ENCODE measurements around the gene UBE2Z.
"Not testable (repeated sequence)": the region's sequence is repeated elsewhere in the genome, so short reads cannot be mapped to it uniquely, and the experiment has no call there.

The UBE2Z gene

GRCh38 chr17:48908047-48908843, at the start of gene UBE2Z:
Gene UBE2Z (plus strand): TSS chr17:48908407. CDS start chr17:48908504, 97 bp downstream.
- DNase-seq (ENCODE audit: low read depth in 3 of 3, low spot score in 1 of 3), result peak; percentile 74 to 82 (median 81)

- DNase-seq (ENCODE audit: low read depth in 3 of 3, low spot score in 1 of 3), result no peak
These were observed 48.2 kb upstream of the UBE2Z start for GRCh38 chr17:48860034-48860433.

GRCh38 chr17:48860456-48860855, 47.8 kb upstream of the UBE2Z start:
- no peak for DNase-seq (ENCODE audit: low read depth in 3 of 3, low spot score in 1 of 3)

- no peak for DNase-seq (ENCODE audit: low read depth in 3 of 3, low spot score in 1 of 3)
These were observed 39.2 kb upstream of the UBE2Z start for GRCh38 chr17:48868916-48869500.

- no peak for DNase-seq (ENCODE audit: low read depth in 3 of 3, low spot score in 1 of 3)
These were observed 38.3 kb upstream of the UBE2Z start for GRCh38 chr17:48869821-48870318.

- DNase-seq (ENCODE audit: low read depth in 3 of 3, low spot score in 1 of 3), result no peak
These were observed 37.1 kb upstream of the UBE2Z start for GRCh38 chr17:48871035-48871550.

GRCh38 chr17:48871551-48872351, 36.5 kb upstream of the UBE2Z start:
- no peak for DNase-seq (ENCODE audit: low read depth in 3 of 3, low spot score in 1 of 3)

GRCh38 chr17:48872409-48872808, 35.8 kb upstream of the UBE2Z start:
- DNase-seq (ENCODE audit: low read depth in 3 of 3, low spot score in 1 of 3), result not testable (repeated sequence)

GRCh38 chr17:48873209-48873608, 35.0 kb upstream of the UBE2Z start:
- DNase-seq (ENCODE audit: low read depth in 3 of 3, low spot score in 1 of 3), result no peak

GRCh38 chr17:48873696-48874443, 34.3 kb upstream of the UBE2Z start:
- no peak for DNase-seq (ENCODE audit: low read depth in 3 of 3, low spot score in 1 of 3)

GRCh38 chr17:48878920-48879898, 29.0 kb upstream of the UBE2Z start:
- peak in 2 of 3 donors; percentile 7 to 33 for DNase-seq (ENCODE audit: low read depth in 3 of 3, low spot score in 1 of 3)

- DNase-seq (ENCODE audit: low read depth in 3 of 3, low spot score in 1 of 3), result no peak
These were observed 25.9 kb upstream of the UBE2Z start for GRCh38 chr17:48882272-48882671.

- DNase-seq (ENCODE audit: low read depth in 3 of 3, low spot score in 1 of 3), result no peak
These were observed 25.0 kb upstream of the UBE2Z start for GRCh38 chr17:48883171-48883570.

- DNase-seq (ENCODE audit: low read depth in 3 of 3, low spot score in 1 of 3), result no peak
These were observed 18.1 kb upstream of the UBE2Z start for GRCh38 chr17:48890086-48890485.

GRCh38 chr17:48892940-48893645, 15.1 kb upstream of the UBE2Z start:
- no peak for DNase-seq (ENCODE audit: low read depth in 3 of 3, low spot score in 1 of 3)

- DNase-seq (ENCODE audit: low read depth in 3 of 3, low spot score in 1 of 3), result no peak
These were observed 14.3 kb upstream of the UBE2Z start for GRCh38 chr17:48893646-48894508.

GRCh38 chr17:48894886-48895285, 13.3 kb upstream of the UBE2Z start:
- no peak for DNase-seq (ENCODE audit: low read depth in 3 of 3, low spot score in 1 of 3)

GRCh38 chr17:48901241-48901640, 7.0 kb upstream of the UBE2Z start:
- DNase-seq (ENCODE audit: low read depth in 3 of 3, low spot score in 1 of 3), result no peak
